SK-N-SH (cell line): Measurements from ENCODE around the gene CCNL2. TPM values are rescaled to one million over a fixed set of nuclear protein-coding genes. Genes with fewer than 3 reads are reported as not detected.

Experiments
- CTCF ChIA-PET: fragments of 300-600, 350-600 bp; formaldehyde crosslinking; extraction: SDS; loops from one replicate; lab custom pipeline; 2021; lab: Yijun Ruan, JAX
- POLR2A ChIA-PET: fragments of 350-600 bp; sonication (Branson Sonifier 250); formaldehyde crosslinking; extraction: SDS; loops from one replicate; lab custom pipeline; 2020; ENCODE audit warnings: antibody characterized with exemption, inconsistent platforms; lab: Yijun Ruan, JAX
- DNase-seq: peaks from one replicate; pipeline ENCODE4 v3.0.0; 2012
- H2AFZ ChIP-seq: fragments of 200-600 bp; sonication (generic); 2 replicates; pipeline ENCODE4 v1.8.1; 2016; ENCODE audit warnings: antibody characterized with exemption, mild to moderate bottlenecking, low read depth
- H3F3A ChIP-seq: fragments of 200-600 bp; sonication (generic); replicated peaks from 2 replicates; pipeline ENCODE3; 2016; ENCODE audit warnings: antibody characterized with exemption, mild to moderate bottlenecking; ENCODE audit not compliant: insufficient read depth
- H3K27ac ChIP-seq, 2 experiments: fragments of 200-500 bp in 1 of 2; fragments of 200-600 bp in 1 of 2; sonication (Bioruptor generic) in 1 of 2; sonication (generic), shearing (Covaris generic) in 1 of 2; 2 replicates each; pipeline versions ENCODE4 v1.5.1 to v1.6.1; 2014 to 2016; ENCODE audit warnings: low read depth in 2 of 2, inconsistent platforms in 1 of 2, low read length in 1 of 2, mild to moderate bottlenecking in 1 of 2, mixed read lengths in 1 of 2
- H3K27me3 ChIP-seq: fragments of 200-600 bp; sonication (generic), shearing (Covaris generic); 2 replicates; pipeline ENCODE4 v1.6.1; 2016; ENCODE audit warnings: mixed run types; ENCODE audit not compliant: insufficient read depth
- H3K36me3 ChIP-seq, 2 experiments: fragments of 200-500 bp in 1 of 2; fragments of 200-600 bp in 1 of 2; sonication (Bioruptor generic) in 1 of 2; sonication (generic) in 1 of 2; replicated peaks in 1 of 2; 2 replicates each; pipeline versions ENCODE3 to v1.5.1; 2014 to 2016; ENCODE audit warnings: low read length in 1 of 2, mild to moderate bottlenecking in 1 of 2; ENCODE audit not compliant: insufficient read depth in 2 of 2, control insufficient read depth in 1 of 2
- H3K4me1 ChIP-seq, 2 experiments: fragments of 200-500 bp in 1 of 2; fragments of 200-600 bp in 1 of 2; sonication (Bioruptor generic) in 1 of 2; sonication (generic), shearing (Covaris generic) in 1 of 2; 2 replicates each; pipeline versions ENCODE4 v1.5.1 to v1.6.1; 2014 to 2016; ENCODE audit warnings: low read depth in 1 of 2, low read length in 1 of 2, mixed run types in 1 of 2; ENCODE audit not compliant: insufficient read depth in 2 of 2, control insufficient read depth in 1 of 2
- H3K4me2 ChIP-seq: fragments of 200-600 bp; sonication (generic), shearing (Covaris generic); 2 replicates; pipeline ENCODE4 v1.6.1; 2017; ENCODE audit warnings: mixed run types
- H3K4me3 ChIP-seq, 2 experiments: fragments of 200-500 bp in 1 of 2; fragments of 200-600 bp in 1 of 2; sonication (Bioruptor generic) in 1 of 2; sonication (generic), shearing (Covaris generic) in 1 of 2; 2 replicates each; pipeline versions ENCODE4 v1.5.1 to v1.8.1; 2014 to 2016; ENCODE audit warnings: low read depth in 2 of 2, inconsistent platforms in 1 of 2, low read length in 1 of 2, mild to moderate bottlenecking in 1 of 2, mixed read lengths in 1 of 2, moderate library complexity in 1 of 2
- H3K79me2 ChIP-seq: fragments of 200-600 bp; sonication (generic); 2 replicates; pipeline ENCODE4 v1.8.1; 2017; ENCODE audit warnings: mild to moderate bottlenecking; ENCODE audit not compliant: insufficient read depth
- H3K9ac ChIP-seq: fragments of 200-600 bp; sonication (generic); 2 replicates; pipeline ENCODE4 v1.6.1; 2017; ENCODE audit warnings: mixed run types
- H3K9me2 ChIP-seq: fragments of 200-600 bp; sonication (generic); 2 replicates; pipeline ENCODE4 v1.6.1; 2017; ENCODE audit warnings: mixed run types
- H3K9me3 ChIP-seq: fragments of 200-600 bp; sonication (generic); 2 replicates; pipeline ENCODE4 v1.6.1; 2017; ENCODE audit warnings: mixed run types, mild to moderate bottlenecking, moderate library complexity
- H4K20me1 ChIP-seq: fragments of 200-600 bp; sonication (generic); 2 replicates; pipeline ENCODE4 v1.6.1; 2017; ENCODE audit warnings: mild to moderate bottlenecking, mixed run types; ENCODE audit not compliant: insufficient read depth
- ELF1 ChIP-seq: IDR thresholded peaks from 2 replicates; pipeline ENCODE4 v1.4.0; 2012
- MEF2A ChIP-seq: IDR thresholded peaks from 2 replicates; pipeline ENCODE4 v1.4.0; 2012; ENCODE audit warnings: low read depth, borderline replicate concordance
- MXI1 ChIP-seq: IDR thresholded peaks from 2 replicates; pipeline ENCODE4 v1.6.1; 2012; ENCODE audit warnings: mild to moderate bottlenecking, low read depth, low read length, improper control_type of control experiment
- RAD21 ChIP-seq: IDR thresholded peaks from 2 replicates; pipeline ENCODE4 v1.6.1; 2012; ENCODE audit warnings: mild to moderate bottlenecking, low read length
- RCOR1 ChIP-seq: fragments of 150-350 bp; IDR thresholded peaks from 2 replicates; pipeline ENCODE4 v1.6.1; 2017; ENCODE audit warnings: antibody characterized with exemption, low read length
- SMC3 ChIP-seq: IDR thresholded peaks from 2 replicates; pipeline ENCODE4 v1.6.1; 2012; ENCODE audit warnings: low read depth, low read length, improper control_type of control experiment
- WGBS: methylation state at CpG from one replicate; pipeline ENCODE4 v1.1.6; 2017; ENCODE audit warnings: low lambda C conversion rate; 5-methylcytosine and 5-hydroxymethylcytosine counted together
- polyA plus RNA-seq, 3 experiments: library from polyadenylated mRNA; depleted of rRNA; stranded (reverse); fragments of >200 nt; gene quantifications; 2 replicates each; pipeline ENCODE4 v1.2.3, GENCODE V29; 2012
- TF ChIP-seq, protein P1 (sequence below): IDR thresholded peaks from 2 replicates; pipeline ENCODE4 v1.4.0; 2012; ENCODE audit warnings: low read depth, borderline replicate concordance
- TF ChIP-seq, protein P2 (sequence below): fragments of 200-600 bp; sonication (generic); IDR thresholded peaks from 2 replicates; pipeline ENCODE4 v1.6.1; 2017; ENCODE audit warnings: antibody characterized with exemption, mild to moderate bottlenecking, moderate library complexity

The CCNL2 gene
- polyA plus RNA-seq, 1 of the 3 experiments (the other 2 are of a cell fraction): 362 TPM

DNA sequence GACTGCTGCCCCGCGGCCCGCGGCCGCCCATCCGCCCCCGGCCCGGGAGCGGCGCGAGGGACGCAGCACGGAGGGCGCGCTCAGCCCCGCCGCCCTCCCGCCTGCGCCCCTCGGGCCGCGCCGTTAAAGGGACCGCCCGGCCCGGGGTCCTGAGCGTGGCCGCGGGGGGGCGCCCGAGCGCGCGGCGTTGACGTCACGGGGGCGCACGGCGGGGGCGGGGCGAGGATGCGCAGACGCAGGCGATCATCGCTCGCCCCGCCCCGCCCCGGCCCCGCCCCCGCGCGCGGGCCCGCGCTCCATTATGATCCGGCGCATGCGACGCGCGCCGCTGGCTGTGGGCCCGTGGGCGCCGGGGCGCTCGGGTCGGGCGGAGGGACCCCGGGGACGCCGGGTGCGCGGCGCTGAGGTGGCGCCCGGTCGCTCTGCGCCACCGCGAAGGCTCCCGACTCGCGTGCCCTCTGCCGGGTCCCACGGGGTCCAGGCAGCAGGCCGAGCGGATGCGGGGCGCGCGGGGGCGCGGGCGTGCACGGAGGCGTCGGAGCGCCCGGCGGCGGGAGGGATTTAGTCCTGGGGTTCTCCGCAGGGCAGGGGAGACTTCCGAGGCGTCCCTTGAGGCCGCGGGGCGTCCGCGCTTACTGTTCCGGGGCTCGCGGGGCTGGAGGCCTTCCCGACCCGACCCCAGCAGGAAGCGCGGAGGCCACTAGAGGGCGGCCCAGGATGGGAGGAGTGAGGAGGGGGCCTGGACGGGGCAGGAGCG is 49.7 kb downstream of the CCNL2 start, which contains the start of gene DVL1:
Gene DVL1, minus strand, starts transcription at position 163 of the 757 bp plus-strand sequence. CDS start 353 bp downstream, outside the sequence.
- Histone ChIP-seq H3K9me3 (no peaks in the 10 kb centered on the region), H3K36me3 (no peaks in the 10 kb centered on the region), H3K27me3 (no peaks in the 10 kb centered on the region), H4K20me1 (peaks cover 34% of the 10 kb centered on the region), H3K9ac (peak within 1 kb of the TSS; percentile 76; the same call in 1 of the 2 replicates), H2AFZ (no peak within 1 kb of the TSS), H3F3A (peaks cover 5% of the 10 kb centered on the region), H3K4me2 (peak within 1 kb of the TSS; percentile 89), H3K4me1 (peaks cover 0 to 45% of the 10 kb centered on the region in 2 experiments; a peak in 1 of 4 replicates), H3K27ac (peak within 1 kb of the TSS in 1 of 2 experiments; percentile 90; a peak in 2 of 4 replicates), H3K9me2 (no peaks in the 10 kb centered on the region), H3K79me2 (peaks cover 44% of the 10 kb centered on the region), H3K4me3 (peak within 1 kb of the TSS; percentile 67 to 87)
- 0% methylated on average over 12 of the region's 122 CpGs for WGBS
- ChIA-PET CTCF (interaction anchor here (1.0 to 2.1 kb wide), 6 partner anchors 10 to 49 kb away, joined by 3 to 13 read pairs (median 6); partner anchors contain the start of gene AURKAIP1), POLR2A (no interaction called here)
- no peak for TF ChIP-seq RCOR1
- TF ChIP-seq SMC3: 0 out of 2 replicates have a peak, but pooled peaks have one; percentile 5
- peak; percentile 33; the same call in 1 of the 2 replicates for TF ChIP-seq MXI1
- TF ChIP-seq, protein P1, sequence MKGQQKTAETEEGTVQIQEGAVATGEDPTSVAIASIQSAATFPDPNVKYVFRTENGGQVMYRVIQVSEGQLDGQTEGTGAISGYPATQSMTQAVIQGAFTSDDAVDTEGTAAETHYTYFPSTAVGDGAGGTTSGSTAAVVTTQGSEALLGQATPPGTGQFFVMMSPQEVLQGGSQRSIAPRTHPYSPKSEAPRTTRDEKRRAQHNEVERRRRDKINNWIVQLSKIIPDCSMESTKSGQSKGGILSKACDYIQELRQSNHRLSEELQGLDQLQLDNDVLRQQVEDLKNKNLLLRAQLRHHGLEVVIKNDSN: no peak
- TF ChIP-seq ELF1: no peak
- TF ChIP-seq, protein P2, sequence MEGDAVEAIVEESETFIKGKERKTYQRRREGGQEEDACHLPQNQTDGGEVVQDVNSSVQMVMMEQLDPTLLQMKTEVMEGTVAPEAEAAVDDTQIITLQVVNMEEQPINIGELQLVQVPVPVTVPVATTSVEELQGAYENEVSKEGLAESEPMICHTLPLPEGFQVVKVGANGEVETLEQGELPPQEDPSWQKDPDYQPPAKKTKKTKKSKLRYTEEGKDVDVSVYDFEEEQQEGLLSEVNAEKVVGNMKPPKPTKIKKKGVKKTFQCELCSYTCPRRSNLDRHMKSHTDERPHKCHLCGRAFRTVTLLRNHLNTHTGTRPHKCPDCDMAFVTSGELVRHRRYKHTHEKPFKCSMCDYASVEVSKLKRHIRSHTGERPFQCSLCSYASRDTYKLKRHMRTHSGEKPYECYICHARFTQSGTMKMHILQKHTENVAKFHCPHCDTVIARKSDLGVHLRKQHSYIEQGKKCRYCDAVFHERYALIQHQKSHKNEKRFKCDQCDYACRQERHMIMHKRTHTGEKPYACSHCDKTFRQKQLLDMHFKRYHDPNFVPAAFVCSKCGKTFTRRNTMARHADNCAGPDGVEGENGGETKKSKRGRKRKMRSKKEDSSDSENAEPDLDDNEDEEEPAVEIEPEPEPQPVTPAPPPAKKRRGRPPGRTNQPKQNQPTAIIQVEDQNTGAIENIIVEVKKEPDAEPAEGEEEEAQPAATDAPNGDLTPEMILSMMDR: peak; percentile 55
- TF ChIP-seq RAD21: peak; percentile 46
- DNase-seq: peak; percentile 98

DNA sequence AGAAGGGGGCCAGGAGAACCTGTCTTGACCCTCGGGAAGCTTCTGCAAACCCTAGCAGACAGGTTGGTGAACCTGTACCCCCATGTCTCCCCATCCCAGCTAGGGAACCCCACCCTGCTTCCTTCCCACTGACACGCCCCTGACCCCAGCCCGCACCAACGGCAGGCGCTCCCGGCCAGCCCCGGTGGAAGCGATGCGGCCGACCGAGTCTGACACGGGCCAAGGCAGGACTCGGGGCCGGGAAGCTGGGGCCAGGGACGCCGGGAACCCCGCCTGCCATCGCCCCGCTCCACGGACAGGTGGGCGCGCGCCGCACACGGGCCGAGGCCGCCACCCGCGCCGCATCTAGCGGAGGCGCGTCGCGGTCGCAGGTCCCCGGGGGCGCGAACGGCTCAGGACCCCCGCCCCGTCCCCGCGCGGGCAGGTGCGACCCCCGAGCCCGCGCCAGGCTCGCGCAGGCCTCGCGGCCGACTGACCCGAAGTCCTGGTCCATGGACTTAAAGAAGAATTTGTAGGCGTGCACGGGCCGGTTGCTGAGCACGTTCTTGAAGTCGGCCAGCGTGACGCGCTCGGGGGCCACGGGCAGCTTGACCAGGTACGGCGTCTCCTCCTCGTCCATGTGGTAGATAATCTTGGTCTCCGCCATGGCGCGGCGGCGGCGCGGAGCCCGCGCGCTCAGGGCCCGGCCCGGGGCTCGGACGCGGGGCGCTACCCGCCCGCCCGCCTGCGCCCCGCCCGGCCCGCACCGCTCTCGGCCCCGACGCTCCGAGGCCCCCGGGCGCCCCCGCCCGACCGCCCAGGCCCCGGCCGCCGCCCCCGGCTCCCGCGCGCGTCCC is 50.5 kb downstream of the CCNL2 start:
- H4K20me1 ChIP-seq: peaks cover 42% of the 10 kb centered on the region
- peak overlapping the region; percentile 89 for H3K4me2 ChIP-seq
- H3F3A ChIP-seq: peaks cover 5% of the 10 kb centered on the region
- TF ChIP-seq MEF2A: no peak
- peak; percentile 37; the same call in 1 of the 2 replicates for TF ChIP-seq MXI1
- WGBS: 0% methylated on average over 1 of the region's 109 CpGs
- H3K27ac ChIP-seq: peak overlapping the region in 1 of 2 experiments; percentile 47; a peak in 1 of 4 replicates
- peak overlapping the region; percentile 56; the same call in 1 of the 2 replicates for H3K9ac ChIP-seq
- no peaks in the 10 kb centered on the region for H3K36me3 ChIP-seq
- no peak overlapping the region for H2AFZ ChIP-seq
- CTCF ChIA-PET: interaction anchor here (0.8 to 2.1 kb wide), 16 partner anchors 10 to 364 kb away, joined by 3 to 13 read pairs (median 5); partner anchors contain the start of genes AURKAIP1 and TAS1R3
- no peaks in the 10 kb centered on the region for H3K9me3 ChIP-seq
- POLR2A ChIA-PET: interaction anchor here (2.0 kb wide), 1 partner anchor 27 kb away, joined by 7 read pairs; the partner anchor contains the start of gene AURKAIP1
- H3K27me3 ChIP-seq: no peaks in the 10 kb centered on the region
- peaks cover 0 to 37% of the 10 kb centered on the region in 2 experiments; a peak in 1 of 4 replicates for H3K4me1 ChIP-seq
- peak; percentile 63 for DNase-seq
- peaks cover 47% of the 10 kb centered on the region for H3K79me2 ChIP-seq
- peak overlapping the region; percentile 64 to 87 for H3K4me3 ChIP-seq
- no peaks in the 10 kb centered on the region for H3K9me2 ChIP-seq
